NCI-H2171 (cell line): ENCODE measurements around the gene C3orf85.
A peak's percentile ranks its signal among the peaks of the same experiment; 100 is the strongest.
"Not testable (repeated sequence)": the region's sequence is repeated elsewhere in the genome, so short reads cannot be mapped to it uniquely, and the experiment has no call there.

Experiments used
- DNase-seq: peaks from one replicate; lab custom pipeline; 2025; lab: John Stamatoyannopoulos, UW

C3orf85 gene, protein sequence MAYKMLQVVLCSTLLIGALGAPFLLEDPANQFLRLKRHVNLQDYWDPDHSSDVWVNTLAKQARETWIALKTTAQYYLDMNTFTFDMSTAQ

DNA sequence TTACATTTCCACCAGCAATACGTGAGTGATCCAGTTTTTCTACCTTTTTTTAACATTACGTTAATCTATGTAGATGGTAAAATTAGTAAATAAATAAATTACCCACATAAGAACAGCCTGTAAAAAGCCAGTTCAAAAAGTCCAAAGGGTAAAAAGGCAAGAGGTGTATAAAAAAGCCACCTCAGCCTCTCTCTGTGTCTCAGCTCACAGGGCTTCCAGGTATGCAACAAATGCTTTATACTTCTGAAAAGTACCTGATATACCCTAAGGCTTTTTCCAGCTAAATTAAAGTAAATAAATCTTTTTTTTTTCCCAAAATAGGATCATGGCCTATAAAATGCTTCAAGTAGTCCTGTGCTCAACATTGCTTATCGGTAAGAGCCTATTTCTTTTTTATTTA is at the start of gene C3orf85:
TSS of gene C3orf85 (plus strand) at position 197 of the 400 bp plus-strand sequence. CDS start at position 326, 129 bp downstream.
- DNase-seq, result no peak

- DNase-seq, result no peak
These were observed 47.3 kb upstream of the C3orf85 start for GRCh38 chr3:109089265-109089664.

GRCh38 chr3:109091846-109092245 is 44.7 kb upstream of the C3orf85 start:
- no peak for DNase-seq

GRCh38 chr3:109093561-109093960 is 43.0 kb upstream of the C3orf85 start:
- no peak for DNase-seq

DNA sequence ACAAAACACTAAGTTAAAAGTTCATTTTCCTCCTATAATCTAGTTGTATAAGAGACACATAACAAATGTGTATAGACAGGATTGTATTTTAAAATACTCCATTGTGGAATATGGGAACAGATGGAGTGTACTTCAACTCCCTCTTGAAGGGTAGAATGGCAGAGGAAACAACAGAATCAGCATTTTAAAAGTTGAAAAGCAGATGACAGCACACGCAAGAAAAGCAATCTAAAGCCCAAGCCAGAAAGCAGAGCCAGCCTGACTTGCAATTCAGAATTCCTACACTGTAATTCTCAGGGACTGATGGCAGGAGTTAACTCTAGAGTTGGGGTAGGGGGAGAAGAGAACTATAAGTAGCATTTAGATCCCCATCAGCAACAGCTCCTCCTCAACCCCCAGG is 41.4 kb upstream of the C3orf85 start:
- DNase-seq, result no peak

DNA sequence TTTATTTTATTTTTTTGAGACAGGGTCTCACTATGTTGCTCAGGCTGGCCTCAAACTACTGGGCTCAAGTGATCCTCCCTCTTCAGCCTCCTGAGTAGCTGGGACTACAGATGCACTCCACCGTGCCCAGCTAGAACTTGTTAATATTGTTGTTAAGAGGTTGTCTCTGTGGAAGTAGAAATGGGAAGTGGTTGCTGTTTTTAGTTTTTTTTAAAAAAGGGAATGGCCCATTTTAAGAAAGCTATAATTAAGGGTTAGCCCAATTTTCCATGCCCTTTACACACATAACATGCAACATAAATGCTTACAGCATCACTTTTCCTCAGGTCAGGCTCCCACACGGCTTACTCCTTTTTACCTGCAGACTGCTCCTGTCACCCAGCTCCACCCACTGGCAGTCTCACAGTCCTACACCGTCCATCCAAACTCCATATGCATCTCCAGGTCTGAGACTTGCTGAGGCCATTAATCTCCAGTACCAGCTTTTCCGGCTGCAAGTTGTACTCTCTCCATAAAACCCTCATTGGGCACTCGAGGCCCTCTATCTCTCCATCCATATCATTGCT is 38.4 kb upstream of the C3orf85 start:
- peak; percentile 2 for DNase-seq

DNA sequence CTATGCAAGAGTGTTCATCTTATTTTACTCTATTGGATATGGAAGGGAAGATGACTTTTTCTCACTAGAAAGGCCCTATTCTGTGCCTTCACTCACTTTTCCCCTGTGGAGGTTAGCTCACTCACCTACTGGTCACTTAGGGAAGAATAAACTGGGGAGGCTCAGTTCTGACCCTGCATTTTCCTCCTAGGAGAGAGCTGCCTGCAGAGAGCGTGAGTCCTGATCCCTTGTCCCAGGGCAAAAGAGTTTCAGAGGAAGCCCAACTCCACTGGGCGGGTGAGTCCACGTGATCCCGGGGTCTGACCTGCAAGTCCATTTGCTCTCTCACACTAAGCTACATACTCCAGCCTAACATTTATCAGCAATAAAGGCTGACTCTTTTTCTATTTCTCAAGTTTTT is 26.9 kb upstream of the C3orf85 start:
- no peak for DNase-seq

DNA sequence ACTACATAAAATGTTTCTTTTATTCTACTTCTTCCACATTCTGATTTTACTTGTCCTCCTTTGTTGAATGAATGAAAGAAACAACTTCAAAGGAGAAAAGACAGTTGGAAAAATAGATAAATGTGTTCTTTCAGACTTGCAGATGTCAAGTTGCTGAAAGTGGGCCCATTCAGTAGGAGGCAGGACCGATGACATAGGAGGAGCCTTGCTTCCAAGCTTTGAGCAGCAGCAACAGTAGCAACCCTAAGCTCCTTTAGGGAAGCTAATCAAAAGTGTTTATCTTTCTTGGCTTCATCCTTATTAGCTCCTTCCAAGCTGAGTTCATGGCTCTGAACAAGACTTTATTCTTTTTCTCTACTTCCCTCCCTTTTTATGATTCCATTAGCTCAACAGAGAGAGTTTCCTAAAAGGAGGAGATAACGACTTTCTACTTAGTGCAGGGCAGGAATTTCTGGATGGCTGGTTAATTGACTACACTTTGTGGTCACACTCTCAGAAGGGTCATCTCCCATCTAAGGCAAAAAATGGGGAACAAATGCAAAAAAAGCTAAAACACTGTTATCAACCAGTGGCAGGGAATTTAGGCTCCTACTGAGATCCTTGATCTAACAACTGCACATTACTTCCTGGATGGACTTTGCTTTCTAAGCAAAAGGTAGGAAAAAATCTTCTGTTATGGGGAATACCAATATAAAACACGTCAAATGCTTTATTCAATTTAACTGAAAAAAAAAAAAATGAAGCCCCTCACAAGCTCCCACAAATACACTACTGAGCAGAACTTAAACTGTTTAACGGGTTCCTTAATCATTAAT is 23.4 kb upstream of the C3orf85 start:
- no peak for DNase-seq

DNA sequence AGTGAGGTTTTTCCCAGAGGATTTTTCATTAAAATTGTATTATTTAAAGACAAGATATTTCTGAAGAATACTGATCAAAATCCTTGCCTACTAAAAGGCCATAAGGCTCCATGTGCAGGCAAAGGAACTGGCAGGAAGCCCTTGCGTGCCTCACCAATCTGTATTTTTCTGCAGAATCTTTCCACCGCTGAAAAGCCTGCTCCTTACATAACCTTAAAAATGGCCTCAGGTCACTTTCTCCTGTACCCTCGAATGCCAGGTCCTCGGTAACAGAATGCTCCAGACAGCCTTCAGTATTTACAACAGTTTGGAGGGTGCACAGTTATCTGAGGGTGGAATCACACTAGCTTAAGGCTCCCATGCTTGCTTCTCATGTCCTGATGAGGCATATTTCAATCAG is 21.8 kb upstream of the C3orf85 start:
- DNase-seq, result no peak

DNA sequence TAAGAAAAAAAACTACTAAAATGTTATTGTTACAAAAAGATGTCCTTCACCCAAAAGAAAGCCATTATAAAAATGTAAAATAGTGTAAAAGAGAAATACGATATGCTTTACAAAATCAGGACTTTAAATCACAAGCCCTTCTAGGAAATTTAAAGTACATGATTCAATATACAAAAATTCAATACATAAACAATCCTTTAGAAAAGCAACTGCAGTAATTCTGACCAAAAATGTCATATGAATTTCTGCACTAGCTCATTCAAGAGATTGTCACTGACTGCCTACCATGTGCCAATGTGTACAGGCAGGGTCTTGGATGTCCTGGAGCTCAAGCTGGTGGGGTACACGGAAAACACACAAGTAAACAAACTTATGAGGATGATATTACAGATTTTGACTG is 21.1 kb upstream of the C3orf85 start:
- no peak for DNase-seq

DNA sequence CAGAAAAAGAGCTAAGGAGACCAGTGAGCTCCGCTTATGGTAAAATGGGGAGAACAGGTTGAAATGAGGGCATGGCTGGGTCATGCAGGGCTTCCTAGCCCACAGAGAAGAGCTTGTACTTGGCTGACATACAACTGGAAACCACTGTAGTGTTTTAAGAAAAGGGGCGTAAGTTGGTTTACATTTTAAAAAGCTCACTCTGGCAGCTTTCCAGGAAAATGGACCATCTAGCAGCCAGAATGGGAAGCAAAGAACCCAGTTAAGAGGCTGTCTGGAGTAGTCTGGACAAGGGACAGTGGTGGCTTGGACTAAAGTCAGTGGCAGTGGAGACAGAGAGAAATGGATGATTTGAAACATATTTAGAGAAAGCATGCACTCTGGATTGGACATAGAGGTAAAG is 20.5 kb upstream of the C3orf85 start:
- DNase-seq, result no peak

- DNase-seq, result no peak
These were observed 18.6 kb upstream of the C3orf85 start, which contains the start of gene MORC1 for GRCh38 chr3:109117939-109118338. MORC1 (minus strand) TSS chr3:109118134; CDS start chr3:109118059, 75 bp downstream.

DNA sequence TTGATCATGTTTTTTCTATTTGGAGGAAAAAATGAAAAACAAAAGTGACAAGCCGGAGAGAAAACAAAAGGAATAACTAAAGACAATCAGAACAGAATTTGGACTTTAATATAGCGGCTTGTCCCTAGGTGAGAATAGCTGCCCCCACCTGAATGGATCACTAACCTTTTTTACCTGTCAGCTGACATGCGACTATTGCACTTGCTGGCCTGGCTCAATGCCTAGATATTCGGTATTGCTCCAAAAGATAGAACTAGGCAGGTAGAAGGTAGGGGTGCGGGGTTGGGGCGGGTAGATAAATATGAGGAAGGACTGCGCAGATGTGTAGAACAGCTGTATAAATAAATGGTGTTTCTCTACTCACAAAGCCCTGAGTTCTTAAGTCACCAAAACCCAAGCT is 17.9 kb upstream of the C3orf85 start:
- no peak for DNase-seq

DNA sequence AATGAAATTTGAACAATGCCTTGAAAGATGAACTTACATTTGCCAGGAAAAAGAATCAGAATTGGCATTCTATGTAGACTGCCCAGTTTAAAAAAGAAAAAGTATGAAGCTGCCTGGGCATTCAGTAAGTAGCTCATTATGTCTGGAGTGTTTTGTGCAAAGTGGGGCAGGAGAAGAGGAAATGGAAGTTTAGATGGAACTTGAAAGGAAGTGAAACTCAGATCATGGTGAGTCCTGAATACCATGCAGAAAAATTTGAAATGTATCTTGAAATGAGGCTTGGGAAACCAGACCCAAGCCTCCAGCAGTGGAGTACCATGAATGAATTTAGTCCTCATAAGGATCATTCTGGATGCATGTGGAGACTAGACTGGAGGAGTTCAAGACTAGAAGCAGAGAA is 13.8 kb upstream of the C3orf85 start:
- no peak for DNase-seq

GRCh38 chr3:109125902-109126301 is 10.6 kb upstream of the C3orf85 start:
- DNase-seq, result no peak

DNA sequence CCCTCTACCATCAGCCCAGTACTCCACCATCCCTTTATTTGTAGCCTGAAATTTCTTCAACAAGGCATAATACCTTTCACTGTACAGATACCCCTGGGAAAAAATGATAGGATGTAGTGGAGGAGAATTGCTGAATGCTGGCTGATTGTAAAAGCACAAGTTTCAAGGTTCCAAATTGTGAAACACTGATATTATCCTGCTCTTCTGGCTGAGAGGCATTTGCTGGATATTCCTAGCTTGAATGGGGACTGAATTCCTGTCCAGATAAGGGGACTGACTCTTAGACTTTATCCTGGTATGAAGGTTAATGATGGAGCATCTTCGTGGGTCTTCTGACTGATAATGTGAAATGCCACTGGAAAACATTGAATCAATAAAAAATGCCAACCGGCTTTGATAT is 9.0 kb upstream of the C3orf85 start:
- no peak for DNase-seq

DNA sequence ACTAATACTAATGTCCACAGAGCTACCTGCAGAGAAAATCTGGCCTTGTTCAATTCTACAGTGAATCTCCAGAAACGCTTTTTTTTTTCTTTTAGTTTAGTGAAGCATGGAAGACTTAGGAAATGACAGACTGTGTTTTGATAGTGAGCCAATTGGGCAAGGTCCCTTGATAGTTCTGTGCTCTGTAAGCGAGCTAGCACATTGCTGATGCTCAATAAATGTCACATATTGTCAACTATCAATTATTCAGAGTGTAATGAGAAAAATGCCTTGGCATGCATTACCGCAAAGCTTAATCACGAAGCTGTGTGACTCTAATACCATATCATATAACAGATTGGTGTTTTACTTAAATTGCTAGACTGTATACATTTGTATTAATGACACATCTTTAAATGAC is 5.2 kb upstream of the C3orf85 start:
- peak; percentile 49 for DNase-seq

DNA sequence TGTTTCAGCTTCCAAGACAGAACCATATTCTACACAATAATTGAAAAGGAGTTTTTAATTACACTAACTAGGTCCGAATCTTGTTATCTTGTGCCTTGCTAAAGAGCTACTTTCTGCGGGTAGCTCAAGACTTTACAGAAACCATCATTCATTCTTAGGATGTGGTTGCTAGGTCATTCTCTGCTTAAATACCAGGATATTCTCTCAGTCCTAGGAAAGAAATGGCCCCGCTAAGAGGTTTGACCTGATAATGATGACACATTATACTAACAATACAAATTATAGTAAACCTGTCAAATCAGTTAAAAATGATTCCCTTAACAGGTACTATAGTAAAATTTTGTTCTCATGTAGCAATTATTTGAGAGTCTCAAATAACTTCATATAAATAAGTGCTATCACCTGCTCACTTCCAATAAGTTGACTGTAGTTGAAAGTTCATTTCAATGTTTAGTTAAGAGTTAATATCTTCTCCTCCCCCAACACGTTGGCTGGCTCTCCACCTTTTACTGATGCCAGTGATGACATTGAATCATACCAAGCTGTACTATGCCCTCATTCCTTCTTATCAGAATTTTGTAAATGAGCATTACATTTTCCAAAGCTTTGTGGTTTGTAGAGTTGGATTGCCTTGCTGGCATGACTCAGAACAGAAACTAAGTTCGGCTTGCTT is 3.6 kb upstream of the C3orf85 start:
- no peak for DNase-seq

- not testable (repeated sequence) for DNase-seq
These were observed 3.1 kb upstream of the C3orf85 start for GRCh38 chr3:109133474-109133816.

DNA sequence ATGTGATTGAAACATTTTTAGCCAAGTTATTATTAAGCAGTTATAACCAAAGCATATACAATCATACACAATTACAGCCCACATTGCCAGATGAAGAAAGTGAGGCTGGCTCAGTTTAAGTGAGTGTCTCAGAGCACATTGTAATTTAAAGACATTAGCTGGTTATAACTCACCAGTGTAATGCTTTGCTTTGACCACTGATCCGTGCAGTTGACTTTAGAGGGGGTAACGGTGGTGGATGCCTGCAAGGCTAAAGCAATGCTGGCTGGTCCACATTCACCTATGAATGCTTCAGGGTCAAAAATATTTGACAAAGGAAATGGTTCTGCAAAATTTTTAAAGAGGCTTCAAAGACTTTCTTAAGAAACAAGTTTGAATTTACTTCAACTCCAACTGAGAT is 1.2 kb downstream of the C3orf85 start:
- no peak for DNase-seq

GRCh38 chr3:109140318-109140717 is 3.8 kb downstream of the C3orf85 start:
- DNase-seq, result no peak

GRCh38 chr3:109143646-109144045 is 7.1 kb downstream of the C3orf85 start:
- no peak for DNase-seq

GRCh38 chr3:109149078-109149477 is 12.6 kb downstream of the C3orf85 start:
- DNase-seq, result no peak
